ENCODE measurements around the gene KLHDC4. TPM values are rescaled to one million over a fixed set of nuclear protein-coding genes. Genes with fewer than 3 reads are reported as not detected.

KLHDC4 gene
- total and polyA plus RNA-seq, 9 of the 15 experiments (the other 6 are each of a cell fraction or from before 2014, with no cell fraction given): 1.3 to 68.1 (median 32.8) TPM

DNA sequence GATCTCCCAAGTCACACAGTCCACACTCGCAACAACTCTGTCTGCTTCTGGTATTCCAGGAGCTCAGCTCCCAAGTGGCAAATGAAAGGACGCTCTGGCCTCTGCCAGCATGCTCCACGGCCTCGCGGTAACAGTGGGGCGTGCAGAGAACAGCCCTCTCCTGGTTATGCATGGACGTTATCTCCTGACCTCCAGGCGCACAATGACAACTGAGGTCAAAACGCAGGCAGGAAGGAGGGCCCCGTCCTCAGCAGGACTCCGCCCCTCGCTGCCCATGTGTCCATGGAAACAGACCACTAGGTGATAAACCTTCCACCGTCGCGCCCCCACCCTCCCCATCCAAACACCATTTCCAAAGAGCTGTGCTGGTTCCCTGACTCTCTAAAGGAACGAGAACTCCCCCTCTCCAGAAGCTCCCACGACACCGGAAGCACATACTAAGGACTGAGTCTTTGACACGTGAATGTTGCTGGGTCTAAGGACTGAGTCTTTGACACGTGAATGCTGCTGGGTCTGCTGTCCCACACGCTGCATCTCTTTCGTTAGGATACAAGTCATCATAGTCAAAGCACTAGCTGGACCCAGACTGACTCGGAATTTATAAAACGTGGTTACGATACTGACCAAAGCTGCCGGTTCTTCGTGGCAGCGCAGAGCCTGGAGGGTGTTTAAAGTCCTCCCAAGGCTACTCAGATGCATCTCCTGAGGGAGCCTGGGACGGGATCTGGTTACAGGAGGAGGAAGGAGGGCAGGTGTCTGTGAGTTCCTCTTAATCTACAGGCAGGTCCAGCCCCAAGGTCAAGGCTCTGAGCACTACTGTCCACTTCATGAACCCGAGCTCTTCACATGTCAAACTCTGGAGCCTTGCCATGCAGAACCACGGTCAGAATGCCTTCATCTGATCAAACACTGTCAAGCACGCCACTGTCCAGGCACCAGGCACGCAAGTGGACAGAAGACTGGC, 43.9 kb downstream of the KLHDC4 start (continued):
- no peak for TF ChIP-seq ZNF347 (CRISPR knock-in tag; IDR thresholded peaks at IDR 0.05; ENCODE audit: low read depth)
- peak; percentile 85 for TF ChIP-seq CREM (IDR thresholded peaks at IDR 0.05; ENCODE audit: low read depth)
- TF ChIP-seq HMG20A (CRISPR knock-in tag; conservative IDR thresholded peaks at IDR 0.05): no peak
- 0 out of 2 replicates have a peak, but pooled peaks have one; percentile 40 for TF ChIP-seq NR4A1 (CRISPR knock-in tag; IDR thresholded peaks at IDR 0.05)
- no peak for TF ChIP-seq NR4A1 (tag; IDR thresholded peaks at IDR 0.05)
- TF ChIP-seq, protein P1, sequence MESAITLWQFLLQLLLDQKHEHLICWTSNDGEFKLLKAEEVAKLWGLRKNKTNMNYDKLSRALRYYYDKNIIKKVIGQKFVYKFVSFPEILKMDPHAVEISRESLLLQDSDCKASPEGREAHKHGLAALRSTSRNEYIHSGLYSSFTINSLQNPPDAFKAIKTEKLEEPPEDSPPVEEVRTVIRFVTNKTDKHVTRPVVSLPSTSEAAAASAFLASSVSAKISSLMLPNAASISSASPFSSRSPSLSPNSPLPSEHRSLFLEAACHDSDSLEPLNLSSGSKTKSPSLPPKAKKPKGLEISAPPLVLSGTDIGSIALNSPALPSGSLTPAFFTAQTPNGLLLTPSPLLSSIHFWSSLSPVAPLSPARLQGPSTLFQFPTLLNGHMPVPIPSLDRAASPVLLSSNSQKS (CRISPR knock-in tag; IDR thresholded peaks at IDR 0.05): no peak
- no peak for TF ChIP-seq ZNF197 (CRISPR knock-in tag; IDR thresholded peaks at IDR 0.05; ENCODE audit: low read depth)
- peak; percentile 99 for TF ChIP-seq ESRRA (IDR thresholded peaks at IDR 0.05; ENCODE audit: borderline replicate concordance, low read depth)
- TF ChIP-seq FOXA1 (IDR thresholded peaks at IDR 0.05; ENCODE audit: borderline replicate concordance): no peak
- no peak for TF ChIP-seq ZNF695 (CRISPR knock-in tag; IDR thresholded peaks at IDR 0.05)
- TF ChIP-seq, protein P2, sequence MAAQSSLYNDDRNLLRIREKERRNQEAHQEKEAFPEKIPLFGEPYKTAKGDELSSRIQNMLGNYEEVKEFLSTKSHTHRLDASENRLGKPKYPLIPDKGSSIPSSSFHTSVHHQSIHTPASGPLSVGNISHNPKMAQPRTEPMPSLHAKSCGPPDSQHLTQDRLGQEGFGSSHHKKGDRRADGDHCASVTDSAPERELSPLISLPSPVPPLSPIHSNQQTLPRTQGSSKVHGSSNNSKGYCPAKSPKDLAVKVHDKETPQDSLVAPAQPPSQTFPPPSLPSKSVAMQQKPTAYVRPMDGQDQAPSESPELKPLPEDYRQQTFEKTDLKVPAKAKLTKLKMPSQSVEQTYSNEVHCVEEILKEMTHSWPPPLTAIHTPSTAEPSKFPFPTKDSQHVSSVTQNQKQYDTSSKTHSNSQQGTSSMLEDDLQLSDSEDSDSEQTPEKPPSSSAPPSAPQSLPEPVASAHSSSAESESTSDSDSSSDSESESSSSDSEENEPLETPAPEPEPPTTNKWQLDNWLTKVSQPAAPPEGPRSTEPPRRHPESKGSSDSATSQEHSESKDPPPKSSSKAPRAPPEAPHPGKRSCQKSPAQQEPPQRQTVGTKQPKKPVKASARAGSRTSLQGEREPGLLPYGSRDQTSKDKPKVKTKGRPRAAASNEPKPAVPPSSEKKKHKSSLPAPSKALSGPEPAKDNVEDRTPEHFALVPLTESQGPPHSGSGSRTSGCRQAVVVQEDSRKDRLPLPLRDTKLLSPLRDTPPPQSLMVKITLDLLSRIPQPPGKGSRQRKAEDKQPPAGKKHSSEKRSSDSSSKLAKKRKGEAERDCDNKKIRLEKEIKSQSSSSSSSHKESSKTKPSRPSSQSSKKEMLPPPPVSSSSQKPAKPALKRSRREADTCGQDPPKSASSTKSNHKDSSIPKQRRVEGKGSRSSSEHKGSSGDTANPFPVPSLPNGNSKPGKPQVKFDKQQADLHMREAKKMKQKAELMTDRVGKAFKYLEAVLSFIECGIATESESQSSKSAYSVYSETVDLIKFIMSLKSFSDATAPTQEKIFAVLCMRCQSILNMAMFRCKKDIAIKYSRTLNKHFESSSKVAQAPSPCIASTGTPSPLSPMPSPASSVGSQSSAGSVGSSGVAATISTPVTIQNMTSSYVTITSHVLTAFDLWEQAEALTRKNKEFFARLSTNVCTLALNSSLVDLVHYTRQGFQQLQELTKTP (IDR thresholded peaks at IDR 0.05; ENCODE audit: low read depth in 1 of 2, partially characterized antibody in 2 of 2): no peak
- TF ChIP-seq FUS (optimal IDR thresholded peaks at IDR 0.05; ENCODE audit: low read depth, low read length): no peak
- no peak for TF ChIP-seq CBX5 (IDR thresholded peaks at IDR 0.05; ENCODE audit: borderline replicate concordance, low read depth)
- TF ChIP-seq CBFB (CRISPR knock-in tag; IDR thresholded peaks at IDR 0.05): 0 out of 2 replicates have a peak, but pooled peaks have one; percentile 30
- no peak for TF ChIP-seq U2AF2 (optimal IDR thresholded peaks at IDR 0.05; ENCODE audit: low read depth, low read length)
- TF ChIP-seq, protein P3, sequence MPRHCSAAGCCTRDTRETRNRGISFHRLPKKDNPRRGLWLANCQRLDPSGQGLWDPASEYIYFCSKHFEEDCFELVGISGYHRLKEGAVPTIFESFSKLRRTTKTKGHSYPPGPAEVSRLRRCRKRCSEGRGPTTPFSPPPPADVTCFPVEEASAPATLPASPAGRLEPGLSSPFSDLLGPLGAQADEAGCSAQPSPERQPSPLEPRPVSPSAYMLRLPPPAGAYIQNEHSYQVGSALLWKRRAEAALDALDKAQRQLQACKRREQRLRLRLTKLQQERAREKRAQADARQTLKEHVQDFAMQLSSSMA (CRISPR knock-in tag; IDR thresholded peaks at IDR 0.05): no peak
- TF ChIP-seq, protein P4, sequence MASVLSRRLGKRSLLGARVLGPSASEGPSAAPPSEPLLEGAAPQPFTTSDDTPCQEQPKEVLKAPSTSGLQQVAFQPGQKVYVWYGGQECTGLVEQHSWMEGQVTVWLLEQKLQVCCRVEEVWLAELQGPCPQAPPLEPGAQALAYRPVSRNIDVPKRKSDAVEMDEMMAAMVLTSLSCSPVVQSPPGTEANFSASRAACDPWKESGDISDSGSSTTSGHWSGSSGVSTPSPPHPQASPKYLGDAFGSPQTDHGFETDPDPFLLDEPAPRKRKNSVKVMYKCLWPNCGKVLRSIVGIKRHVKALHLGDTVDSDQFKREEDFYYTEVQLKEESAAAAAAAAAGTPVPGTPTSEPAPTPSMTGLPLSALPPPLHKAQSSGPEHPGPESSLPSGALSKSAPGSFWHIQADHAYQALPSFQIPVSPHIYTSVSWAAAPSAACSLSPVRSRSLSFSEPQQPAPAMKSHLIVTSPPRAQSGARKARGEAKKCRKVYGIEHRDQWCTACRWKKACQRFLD (CRISPR knock-in tag; IDR thresholded peaks at IDR 0.05): no peak; the same call in 1 of the 2 replicates
- TF ChIP-seq, protein P5, sequence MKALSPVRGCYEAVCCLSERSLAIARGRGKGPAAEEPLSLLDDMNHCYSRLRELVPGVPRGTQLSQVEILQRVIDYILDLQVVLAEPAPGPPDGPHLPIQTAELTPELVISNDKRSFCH (CRISPR knock-in tag; IDR thresholded peaks at IDR 0.05): no peak
- TF ChIP-seq, protein P5 (tag; IDR thresholded peaks at IDR 0.05): 0 out of 2 replicates have a peak, but pooled peaks have one; percentile 52
